ENCODE results near the gene PTPRG. TPM values are rescaled to one million over a fixed set of nuclear protein-coding genes. Genes with fewer than 3 reads are reported as not detected.

PTPRG gene
- total and polyA plus RNA-seq, 2 of the 13 experiments (the other 11 are each of a cell fraction or from before 2014, with no cell fraction given), result 8.0 to 25.3 TPM

- CTCF ChIA-PET (ENCODE audit: low intra/inter-chr PET ratio, low total read pairs), result no interaction called here
- in situ Hi-C loops (cut with HindIII; ENCODE audit: extremely low pct_ligation_motif_present, low pct_unique_long_range_greater_than_20kb), result no loop called here
- H3K4me2 ChIP-seq (ENCODE audit: low read depth, low read length), result no peak overlapping the region
- H3K4me3 ChIP-seq (replicated peaks in 1 of 3; ENCODE audit: insufficient read depth in 1 of 3, low read depth in 2 of 3, low read length in 3 of 3), result no peak overlapping the region
- no peaks in the 10 kb centered on the region for H3K9me3 ChIP-seq (ENCODE audit: low read length)
- POLR2A ChIA-PET, result no interaction called here
- no peak for ATAC-seq
- H3K79me2 ChIP-seq (ENCODE audit: insufficient read depth, low read length), result no peaks in the 10 kb centered on the region
- FAIRE-seq, result no peak
- no peak for DNase-seq (ENCODE audit: low spot score)
- TF ChIP-seq GABPB1 (CRISPR knock-in tag; IDR thresholded peaks at IDR 0.05), result no peak
- no peak for TF ChIP-seq SALL2 (CRISPR knock-in tag; IDR thresholded peaks at IDR 0.05)
- TF ChIP-seq KLF11 (CRISPR knock-in tag; IDR thresholded peaks at IDR 0.05), result no peak
- TF ChIP-seq, protein P1, sequence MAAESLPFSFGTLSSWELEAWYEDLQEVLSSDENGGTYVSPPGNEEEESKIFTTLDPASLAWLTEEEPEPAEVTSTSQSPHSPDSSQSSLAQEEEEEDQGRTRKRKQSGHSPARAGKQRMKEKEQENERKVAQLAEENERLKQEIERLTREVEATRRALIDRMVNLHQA (CRISPR knock-in tag; IDR thresholded peaks at IDR 0.05), result no peak
- TF ChIP-seq IKZF1 (IDR thresholded peaks at IDR 0.05), result no peak
- TF ChIP-seq ZNF83 (CRISPR knock-in tag; IDR thresholded peaks at IDR 0.05; ENCODE audit: borderline replicate concordance), result no peak
- TF ChIP-seq KLF6 (CRISPR knock-in tag; IDR thresholded peaks at IDR 0.05), result no peak
- no peak for TF ChIP-seq ESRRA (CRISPR knock-in tag; IDR thresholded peaks at IDR 0.05; ENCODE audit: low read depth)
- TF ChIP-seq SNRNP70 (IDR thresholded peaks at IDR 0.05; ENCODE audit: low read depth, low read length), result no peak
- no peak for TF ChIP-seq TGIF2 (CRISPR knock-in tag; IDR thresholded peaks at IDR 0.05)
- no peak for TF ChIP-seq ZNF782 (CRISPR knock-in tag; IDR thresholded peaks at IDR 0.05; ENCODE audit: borderline replicate concordance)
- no peak for TF ChIP-seq GMEB2 (CRISPR knock-in tag; IDR thresholded peaks at IDR 0.05; ENCODE audit: low read depth)
- no peak for TF ChIP-seq ZNF550 (CRISPR knock-in tag; IDR thresholded peaks at IDR 0.05; ENCODE audit: borderline replicate concordance)
- no peaks in the 10 kb centered on the region for H3K27me3 ChIP-seq (ENCODE audit: control insufficient read depth in 1 of 2, insufficient read depth in 2 of 2, low read length in 2 of 2)
- no peaks in the 10 kb centered on the region; the same call in 1 of the 2 replicates for H4K20me1 ChIP-seq (ENCODE audit: insufficient read depth, low read length)
- H3K27ac ChIP-seq (ENCODE audit: extremely low read length, insufficient read depth, low read length), result no peak overlapping the region
- intact Hi-C loops (cut with micrococcal nuclease; ENCODE audit: unreplicated experiment), result no loop called here
- no peak overlapping the region for H2AFZ ChIP-seq (ENCODE audit: low read length)
- no peaks in the 10 kb centered on the region for H3K4me1 ChIP-seq (ENCODE audit: insufficient read depth, low read length)
- no peak overlapping the region for H3K9ac ChIP-seq (ENCODE audit: insufficient read depth, low read depth, low read length)
- WGBS (ENCODE audit: low lambda C conversion rate), result 94% methylated on average over 4 of the region's 4 CpGs
- H3K36me3 ChIP-seq (replicated peaks in 1 of 2; ENCODE audit: control insufficient read depth in 1 of 2, insufficient read depth in 2 of 2, low read length in 2 of 2), result no peaks in the 10 kb centered on the region
- BruUV-seq (replicated peaks), result no TSS peak
These were observed 367.5 kb downstream of the PTPRG start for GRCh38 chr3:61928776-61929314.

Measured in HepG2 (cell line).